Fibroblast of lung (primary cell): ENCODE data around the gene CAMK2G.

ENCODE experiments used
- EZH2 ChIP-seq: IDR thresholded peaks from 2 replicates; pipeline ENCODE4 v1.5.1; 2012; ENCODE audit warnings: low read length, control low read depth, mild to moderate bottlenecking; ENCODE audit errors: missing control alignments
- TF ChIP-seq, protein P1 (sequence below), 2 donors: IDR thresholded peaks in 1 of 2; conservative IDR thresholded peaks in 1 of 2; 1 replicate in 1 of 2; 2 replicates in 1 of 2; pipeline ENCODE4 v1.5.1; 2011 to 2012; ENCODE audit warnings: low read length in 2 of 2, control low read depth in 1 of 2, inconsistent platforms in 1 of 2, low read depth in 1 of 2, mild to moderate bottlenecking in 1 of 2

- TF ChIP-seq, protein P1, sequence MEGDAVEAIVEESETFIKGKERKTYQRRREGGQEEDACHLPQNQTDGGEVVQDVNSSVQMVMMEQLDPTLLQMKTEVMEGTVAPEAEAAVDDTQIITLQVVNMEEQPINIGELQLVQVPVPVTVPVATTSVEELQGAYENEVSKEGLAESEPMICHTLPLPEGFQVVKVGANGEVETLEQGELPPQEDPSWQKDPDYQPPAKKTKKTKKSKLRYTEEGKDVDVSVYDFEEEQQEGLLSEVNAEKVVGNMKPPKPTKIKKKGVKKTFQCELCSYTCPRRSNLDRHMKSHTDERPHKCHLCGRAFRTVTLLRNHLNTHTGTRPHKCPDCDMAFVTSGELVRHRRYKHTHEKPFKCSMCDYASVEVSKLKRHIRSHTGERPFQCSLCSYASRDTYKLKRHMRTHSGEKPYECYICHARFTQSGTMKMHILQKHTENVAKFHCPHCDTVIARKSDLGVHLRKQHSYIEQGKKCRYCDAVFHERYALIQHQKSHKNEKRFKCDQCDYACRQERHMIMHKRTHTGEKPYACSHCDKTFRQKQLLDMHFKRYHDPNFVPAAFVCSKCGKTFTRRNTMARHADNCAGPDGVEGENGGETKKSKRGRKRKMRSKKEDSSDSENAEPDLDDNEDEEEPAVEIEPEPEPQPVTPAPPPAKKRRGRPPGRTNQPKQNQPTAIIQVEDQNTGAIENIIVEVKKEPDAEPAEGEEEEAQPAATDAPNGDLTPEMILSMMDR (conservative IDR thresholded peaks at IDR 0.05 in 1 of 2, IDR thresholded peaks at IDR 0.05 in 1 of 2; ENCODE audit: low read depth in 1 of 2, low read length in 2 of 2), result no peak
- no peak for TF ChIP-seq EZH2
Observed at GRCh38 chr10:73868655-73869195, 5.6 kb downstream of the CAMK2G start.
